ENCODE data around the gene COG5. TPM values are rescaled to one million over a fixed set of nuclear protein-coding genes. Genes with fewer than 3 reads are reported as not detected.

Gene COG5
- total and polyA plus RNA-seq, 2 of the 8 experiments (the other 6 are each of a cell fraction or from before 2014, with no cell fraction given): 10.5 to 28.1 TPM

GRCh38 chr7:107181172-107181571 is 382.5 kb downstream of the COG5 start:
- Histone ChIP-seq H2BK20ac (ENCODE audit: low read length) (no peak overlapping the region), H2AFZ (ENCODE audit: low read length) (no peak overlapping the region), H3K4me1 (replicated peaks in 1 of 4; ENCODE audit: control insufficient read depth in 3 of 4, insufficient read depth in 4 of 4, low read length in 3 of 4) (no peaks in the 10 kb centered on the region), H2BK12ac (ENCODE audit: low read depth, low read length) (no peak overlapping the region), H4K8ac (ENCODE audit: extremely low read depth, insufficient read depth, low read length) (no peak overlapping the region), H2BK15ac (ENCODE audit: low read length) (no peak overlapping the region), H3K4me3 (ENCODE audit: extremely low read depth in 1 of 4, insufficient read depth in 2 of 4, low read depth in 3 of 4, low read length in 4 of 4) (no peak overlapping the region), H3K23ac (ENCODE audit: insufficient read length) (no peak overlapping the region), H3K27me3 (replicated peaks in 1 of 4; ENCODE audit: control insufficient read depth in 3 of 4, extremely low read depth in 1 of 4, insufficient read depth in 3 of 4, low read length in 3 of 4) (no peaks in the 10 kb centered on the region), H2BK120ac (replicated peaks; ENCODE audit: low read depth, low read length) (no peak overlapping the region), H3K23me2 (ENCODE audit: low read depth, low read length) (no peaks in the 10 kb centered on the region), H3K56ac (replicated peaks; ENCODE audit: insufficient read length, low read depth, low read length) (no peak overlapping the region), H3K9me3 (ENCODE audit: insufficient read depth in 2 of 2, low read depth in 1 of 2, low read length in 1 of 2) (no peaks in the 10 kb centered on the region), H3K27ac (ENCODE audit: low read depth, low read length) (no peak overlapping the region), H3K14ac (ENCODE audit: insufficient read length) (no peak overlapping the region), H4K5ac (ENCODE audit: insufficient read length, low read depth, low read length) (no peak overlapping the region), H3K9ac (replicated peaks in 1 of 4; ENCODE audit: extremely low read depth in 1 of 4, low read depth in 3 of 4, low read length in 3 of 4) (no peak overlapping the region), H3K36me3 (ENCODE audit: control insufficient read depth in 2 of 4, insufficient read depth in 4 of 4, low read length in 3 of 4) (peaks cover 8 to 27% (median 20%) of the 10 kb centered on the region in 4 experiments; a peak in 7 of 8 replicates), H3K79me2 (ENCODE audit: control insufficient read depth in 1 of 2, insufficient read depth in 2 of 2, low read length in 2 of 2) (peaks cover 0 to 23% of the 10 kb centered on the region in 2 experiments; a peak in 2 of 4 replicates), H3K4me2 (ENCODE audit: insufficient read depth in 1 of 2, low read depth in 2 of 2, low read length in 2 of 2) (no peak overlapping the region), H2BK5ac (ENCODE audit: low read depth, low read length) (no peak overlapping the region), H3K18ac (ENCODE audit: extremely low read depth, low read length) (no peak overlapping the region), H3K4ac (replicated peaks; ENCODE audit: insufficient read length, low read depth, low read length) (no peak overlapping the region), H4K20me1 (replicated peaks in 1 of 2; ENCODE audit: control insufficient read depth in 1 of 2, insufficient read depth in 2 of 2, low read length in 2 of 2) (peaks cover 0 to 3% of the 10 kb centered on the region in 2 experiments), H3K79me1 (ENCODE audit: low read depth, low read length) (no peaks in the 10 kb centered on the region; the same call in 1 of the 2 replicates), H2AK5ac (ENCODE audit: low read depth, low read length) (no peak overlapping the region), H4K91ac (replicated peaks; ENCODE audit: insufficient read length, low read length) (no peak overlapping the region)
- no peak for FAIRE-seq
- DNase-seq (ENCODE audit: low read depth in 1 of 2, low spot score in 2 of 2): no peak
- ChIA-PET CTCF (ENCODE audit: partially characterized antibody) (interaction anchor here (0.5 to 2.3 kb wide), 6 partner anchors 12 to 447 kb away, joined by 3 to 10 read pairs (median 4); no protein-coding TSS in a partner anchor), POLR2A (ENCODE audit: partially characterized antibody) (interaction anchor here (3.5 kb wide), 1 partner anchor 12 kb away, joined by 12 read pairs; the partner anchor contains the start of gene HBP1)
- WGBS, 2 experiments (ENCODE audit: extremely low coverage in 1 of 2, insufficient coverage in 1 of 2, insufficient read length in 1 of 2, insufficient replicate concordance in 2 of 2, low coverage in 1 of 2, low lambda C conversion rate in 2 of 2, missing lambda C conversion rate in 1 of 2): 90% methylated on average over 5 of the region's 5 CpGs; no CpG with 5 or more reads in 1 of the 2 experiments
- TF ChIP-seq SAP30 (IDR thresholded peaks at IDR 0.05; ENCODE audit: insufficient read depth, insufficient replicate concordance, low read length) (no peak), CREB1 (IDR thresholded peaks at IDR 0.05) (no peak), CHD1 (IDR thresholded peaks at IDR 0.05; ENCODE audit: low read depth, low read length) (no peak), NANOG (IDR thresholded peaks at IDR 0.05; ENCODE audit: insufficient read depth, low read depth, low read length, poor library complexity, severe bottlenecking) (no peak), TEAD4 (IDR thresholded peaks at IDR 0.05; ENCODE audit: low read depth, low read length) (no peak), KDM5A (IDR thresholded peaks at IDR 0.05; ENCODE audit: low read length) (no peak), TAF7 (optimal IDR thresholded peaks at IDR 0.05; ENCODE audit: borderline replicate concordance, low read depth, low read length) (no peak), SUZ12 (IDR thresholded peaks at IDR 0.05; ENCODE audit: low read length) (no peak), MAFK (IDR thresholded peaks at IDR 0.05; ENCODE audit: low read depth, low read length) (no peak), POLR2A (IDR thresholded peaks at IDR 0.05; ENCODE audit: control extremely low read depth in 1 of 2, low read depth in 2 of 2, low read length in 2 of 2) (no peak), SIRT6 (IDR thresholded peaks at IDR 0.05; ENCODE audit: low read length) (no peak)
- TF ChIP-seq, protein P1, sequence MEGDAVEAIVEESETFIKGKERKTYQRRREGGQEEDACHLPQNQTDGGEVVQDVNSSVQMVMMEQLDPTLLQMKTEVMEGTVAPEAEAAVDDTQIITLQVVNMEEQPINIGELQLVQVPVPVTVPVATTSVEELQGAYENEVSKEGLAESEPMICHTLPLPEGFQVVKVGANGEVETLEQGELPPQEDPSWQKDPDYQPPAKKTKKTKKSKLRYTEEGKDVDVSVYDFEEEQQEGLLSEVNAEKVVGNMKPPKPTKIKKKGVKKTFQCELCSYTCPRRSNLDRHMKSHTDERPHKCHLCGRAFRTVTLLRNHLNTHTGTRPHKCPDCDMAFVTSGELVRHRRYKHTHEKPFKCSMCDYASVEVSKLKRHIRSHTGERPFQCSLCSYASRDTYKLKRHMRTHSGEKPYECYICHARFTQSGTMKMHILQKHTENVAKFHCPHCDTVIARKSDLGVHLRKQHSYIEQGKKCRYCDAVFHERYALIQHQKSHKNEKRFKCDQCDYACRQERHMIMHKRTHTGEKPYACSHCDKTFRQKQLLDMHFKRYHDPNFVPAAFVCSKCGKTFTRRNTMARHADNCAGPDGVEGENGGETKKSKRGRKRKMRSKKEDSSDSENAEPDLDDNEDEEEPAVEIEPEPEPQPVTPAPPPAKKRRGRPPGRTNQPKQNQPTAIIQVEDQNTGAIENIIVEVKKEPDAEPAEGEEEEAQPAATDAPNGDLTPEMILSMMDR (IDR thresholded peaks at IDR 0.05; ENCODE audit: control extremely low read depth in 1 of 3, insufficient read depth in 1 of 3, low read depth in 1 of 3, low read length in 3 of 3): no peak
